ENCODE measurements around the gene STK11.

Gene STK11

GRCh38 chr19:1237027-1237659, 31.6 kb downstream of the STK11 start:
- Histone ChIP-seq H3K27ac (ENCODE audit: low read length) (no peak overlapping the region), H3K36me3 (replicated peaks; ENCODE audit: low read depth, low read length) (no peaks in the 10 kb centered on the region), H4K20me1 (ENCODE audit: insufficient read depth, low read length) (no peaks in the 10 kb centered on the region), H3K79me2 (ENCODE audit: low read length) (peaks cover 5% of the 10 kb centered on the region), H3K9me3 (ENCODE audit: insufficient read depth, low read length) (no peaks in the 10 kb centered on the region), H3K4me2 (ENCODE audit: low read length) (peak overlapping the region; percentile 87), H3K4me1 (ENCODE audit: low read length) (peaks cover 24% of the 10 kb centered on the region), H3K4me3 (ENCODE audit: low read length) (peak overlapping the region; percentile 88), H3K9ac (ENCODE audit: low read length) (peak overlapping the region; percentile 60), H3K27me3 (ENCODE audit: low read depth, low read length) (no peaks in the 10 kb centered on the region), H2AFZ (ENCODE audit: low read depth, low read length) (no peak overlapping the region)
- TF ChIP-seq EZH2phosphoT487 (IDR thresholded peaks at IDR 0.05; ENCODE audit: low read depth) (no peak), CTCF (IDR thresholded peaks at IDR 0.05; ENCODE audit: low read depth, low read length) (no peak)

GRCh38 chr19:1237754-1238368, 32.3 kb downstream of the STK11 start, which contains the start of gene CBARP:
Gene CBARP, minus strand, starts transcription at chr19:1238005. Its CDS starts 1,905 bp downstream, at chr19:1236100.
- no peak for TF ChIP-seq EZH2phosphoT487 (IDR thresholded peaks at IDR 0.05; ENCODE audit: low read depth)
- TF ChIP-seq CTCF (IDR thresholded peaks at IDR 0.05; ENCODE audit: low read depth, low read length), result no peak
- H3K36me3 ChIP-seq (replicated peaks; ENCODE audit: low read depth, low read length), result no peaks in the 10 kb centered on the region
- H4K20me1 ChIP-seq (ENCODE audit: insufficient read depth, low read length), result no peaks in the 10 kb centered on the region
- H3K4me3 ChIP-seq (ENCODE audit: low read length), result peak within 1 kb of the TSS; percentile 88
- peak within 1 kb of the TSS; percentile 60 for H3K9ac ChIP-seq (ENCODE audit: low read length)
- no peaks in the 10 kb centered on the region for H3K27me3 ChIP-seq (ENCODE audit: low read depth, low read length)
- peaks cover 10% of the 10 kb centered on the region for H3K79me2 ChIP-seq (ENCODE audit: low read length)
- no peaks in the 10 kb centered on the region for H3K9me3 ChIP-seq (ENCODE audit: insufficient read depth, low read length)
- peaks cover 22% of the 10 kb centered on the region for H3K4me1 ChIP-seq (ENCODE audit: low read length)
- H2AFZ ChIP-seq (ENCODE audit: low read depth, low read length), result peak within 1 kb of the TSS; percentile 61; the same call in 1 of the 2 replicates
- no peak within 1 kb of the TSS for H3K27ac ChIP-seq (ENCODE audit: low read length)
- peak within 1 kb of the TSS; percentile 87 for H3K4me2 ChIP-seq (ENCODE audit: low read length)

- H3K36me3 ChIP-seq (replicated peaks; ENCODE audit: low read depth, low read length), result peaks cover under 1% of the 10 kb centered on the region
- H3K27ac ChIP-seq (ENCODE audit: low read length), result no peak overlapping the region
- peak overlapping the region; percentile 80 for H3K4me3 ChIP-seq (ENCODE audit: low read length)
- peak overlapping the region; percentile 48 for H3K9ac ChIP-seq (ENCODE audit: low read length)
- H3K4me2 ChIP-seq (ENCODE audit: low read length), result peak overlapping the region; percentile 80
- H3K9me3 ChIP-seq (ENCODE audit: insufficient read depth, low read length), result no peaks in the 10 kb centered on the region
- peaks cover 10% of the 10 kb centered on the region for H3K79me2 ChIP-seq (ENCODE audit: low read length)
- H3K27me3 ChIP-seq (ENCODE audit: low read depth, low read length), result no peaks in the 10 kb centered on the region
- no peak for TF ChIP-seq CTCF (IDR thresholded peaks at IDR 0.05; ENCODE audit: low read depth, low read length)
- peaks cover 21% of the 10 kb centered on the region for H3K4me1 ChIP-seq (ENCODE audit: low read length)
- peak overlapping the region; percentile 61; the same call in 1 of the 2 replicates for H2AFZ ChIP-seq (ENCODE audit: low read depth, low read length)
- no peaks in the 10 kb centered on the region for H4K20me1 ChIP-seq (ENCODE audit: insufficient read depth, low read length)
Measured at GRCh38 chr19:1238369-1239303, 33.1 kb downstream of the STK11 start.

- Histone ChIP-seq H3K4me3 (ENCODE audit: low read length) (peak overlapping the region; percentile 77), H3K27me3 (ENCODE audit: low read depth, low read length) (no peaks in the 10 kb centered on the region), H3K27ac (ENCODE audit: low read length) (no peak overlapping the region), H3K4me2 (ENCODE audit: low read length) (peak overlapping the region; percentile 76), H4K20me1 (ENCODE audit: insufficient read depth, low read length) (no peaks in the 10 kb centered on the region), H3K4me1 (ENCODE audit: low read length) (peaks cover 23% of the 10 kb centered on the region), H3K9ac (ENCODE audit: low read length) (peak overlapping the region; percentile 63; the same call in 1 of the 2 replicates), H2AFZ (ENCODE audit: low read depth, low read length) (no peak overlapping the region), H3K36me3 (replicated peaks; ENCODE audit: low read depth, low read length) (peaks cover 6% of the 10 kb centered on the region), H3K9me3 (ENCODE audit: insufficient read depth, low read length) (no peaks in the 10 kb centered on the region), H3K79me2 (ENCODE audit: low read length) (peaks cover 10% of the 10 kb centered on the region)
- no peak for TF ChIP-seq CTCF (IDR thresholded peaks at IDR 0.05; ENCODE audit: low read depth, low read length)
- no peak for TF ChIP-seq EZH2phosphoT487 (IDR thresholded peaks at IDR 0.05; ENCODE audit: low read depth)
Measured at GRCh38 chr19:1239420-1239795, 33.8 kb downstream of the STK11 start.
